Measurements from ENCODE around the gene SFRP5.

SFRP5 gene, protein sequence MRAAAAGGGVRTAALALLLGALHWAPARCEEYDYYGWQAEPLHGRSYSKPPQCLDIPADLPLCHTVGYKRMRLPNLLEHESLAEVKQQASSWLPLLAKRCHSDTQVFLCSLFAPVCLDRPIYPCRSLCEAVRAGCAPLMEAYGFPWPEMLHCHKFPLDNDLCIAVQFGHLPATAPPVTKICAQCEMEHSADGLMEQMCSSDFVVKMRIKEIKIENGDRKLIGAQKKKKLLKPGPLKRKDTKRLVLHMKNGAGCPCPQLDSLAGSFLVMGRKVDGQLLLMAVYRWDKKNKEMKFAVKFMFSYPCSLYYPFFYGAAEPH

DNA sequence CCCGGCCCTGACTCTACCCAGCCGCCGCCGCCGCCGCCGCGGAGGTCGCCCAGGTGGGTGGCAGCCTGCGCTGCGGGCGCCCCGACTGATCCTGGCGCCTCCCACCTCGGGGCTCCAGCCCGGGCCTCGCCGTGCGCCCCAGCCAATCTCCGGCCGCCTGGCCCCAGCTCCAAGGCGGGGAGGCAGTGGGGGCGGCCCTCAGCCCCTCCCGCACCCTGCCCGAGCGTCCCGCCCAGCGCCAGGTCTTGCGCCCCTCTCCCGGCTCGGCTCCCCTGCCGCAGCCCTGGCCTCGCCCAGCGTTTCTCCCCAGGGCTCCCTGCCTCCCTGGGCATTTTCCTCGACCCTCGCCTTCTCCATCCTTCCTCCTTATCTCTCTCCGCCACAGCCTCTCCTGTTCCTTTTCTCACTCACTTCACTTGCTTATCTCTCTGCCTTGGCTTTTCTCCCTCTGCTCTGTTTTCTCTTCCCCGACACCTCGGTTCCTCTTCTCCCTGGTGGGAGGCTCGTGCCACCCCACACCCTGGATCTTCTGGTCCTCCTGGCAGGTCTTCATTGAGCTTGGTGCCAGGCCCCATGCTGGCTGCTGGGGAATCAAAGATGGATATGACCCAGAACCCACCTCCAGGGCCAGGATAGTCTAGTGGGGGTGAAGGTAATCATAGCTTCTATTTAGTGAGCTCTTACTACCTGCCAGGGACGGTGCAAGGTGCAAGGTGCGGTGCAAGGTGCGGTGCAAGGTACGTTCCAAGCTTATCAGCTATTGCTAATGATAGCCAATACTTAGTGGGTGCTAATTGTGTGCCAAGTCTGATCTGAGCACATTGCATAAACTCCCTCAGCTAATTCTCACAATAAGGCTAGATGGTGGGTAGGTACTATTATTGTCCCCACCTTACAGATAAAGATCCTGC, at the start of gene SFRP5:
TSS of gene SFRP5 (minus strand) at position 87 of the 911 bp plus-strand sequence. CDS start 166 bp downstream, outside the sequence.
- no peak for DNase-seq

DNA sequence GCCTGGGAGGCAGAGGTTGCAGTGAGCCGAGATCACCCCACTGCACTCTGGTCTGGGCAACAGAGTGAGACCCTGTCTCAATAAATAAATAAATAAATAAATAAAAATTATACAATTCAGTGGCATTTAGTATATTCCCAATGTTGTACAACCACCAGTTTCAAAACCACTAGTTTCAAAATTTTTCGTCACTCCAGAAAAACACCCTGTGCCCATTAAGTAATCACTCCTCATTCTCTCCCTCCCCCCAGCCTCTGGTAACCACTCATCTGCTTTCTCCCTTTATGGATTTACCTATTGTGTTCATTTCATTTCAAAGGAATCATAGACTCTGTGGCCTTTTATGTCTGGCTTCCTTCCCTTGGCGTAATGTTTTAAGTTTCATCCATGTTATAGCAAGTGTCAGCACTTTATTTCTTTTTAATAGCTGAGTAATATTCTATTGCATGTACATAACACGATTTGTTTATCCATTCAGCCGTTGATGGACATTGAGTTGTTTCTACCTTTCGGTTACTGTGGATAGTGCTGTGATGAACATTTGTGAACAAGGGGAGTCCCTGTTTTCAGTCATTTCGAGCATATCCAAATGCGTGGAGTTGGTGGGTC, 48.4 kb upstream of the SFRP5 start:
- no peak for DNase-seq

DNA sequence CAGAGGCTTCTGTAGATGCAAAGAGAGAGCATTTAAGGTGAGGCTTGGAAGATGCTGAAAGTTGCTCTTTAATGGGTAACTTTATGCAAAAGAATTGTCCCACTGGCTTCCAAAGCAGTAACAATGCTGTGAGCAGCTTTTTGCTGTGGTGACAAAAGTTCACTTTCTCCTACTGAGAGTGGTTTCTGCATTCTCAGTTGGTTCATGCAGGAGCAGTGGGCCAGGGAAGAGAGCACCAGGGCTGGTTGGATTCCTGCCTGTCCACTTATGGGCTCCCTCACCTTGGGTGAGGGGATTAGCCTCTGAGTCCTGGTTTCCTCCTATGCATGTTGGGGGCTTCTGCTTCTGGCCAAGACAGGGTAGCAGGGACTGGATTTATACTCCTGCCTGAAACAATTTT, 46.8 kb upstream of the SFRP5 start:
- DNase-seq, result no peak

DNA sequence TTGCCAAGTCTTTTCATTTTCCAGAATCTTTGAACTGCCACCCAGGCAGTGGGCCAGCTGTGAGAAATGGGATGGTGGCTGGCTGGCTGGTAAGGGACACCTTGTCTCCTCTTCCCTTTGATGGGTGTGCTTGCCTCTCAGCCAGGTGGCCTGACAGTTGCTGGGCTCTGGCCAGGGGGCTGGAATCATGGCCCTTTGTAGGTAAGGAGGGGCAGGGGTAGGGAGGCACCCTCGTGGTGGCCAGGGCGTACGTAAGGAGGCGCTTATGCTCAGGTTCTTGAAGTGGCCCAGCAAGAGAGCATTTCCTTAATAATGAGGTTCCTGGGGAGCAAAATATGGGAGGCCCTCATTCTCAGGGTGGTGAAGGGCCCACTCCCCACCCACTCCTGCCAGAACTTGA, 44.8 kb upstream of the SFRP5 start:
- DNase-seq, result no peak

DNA sequence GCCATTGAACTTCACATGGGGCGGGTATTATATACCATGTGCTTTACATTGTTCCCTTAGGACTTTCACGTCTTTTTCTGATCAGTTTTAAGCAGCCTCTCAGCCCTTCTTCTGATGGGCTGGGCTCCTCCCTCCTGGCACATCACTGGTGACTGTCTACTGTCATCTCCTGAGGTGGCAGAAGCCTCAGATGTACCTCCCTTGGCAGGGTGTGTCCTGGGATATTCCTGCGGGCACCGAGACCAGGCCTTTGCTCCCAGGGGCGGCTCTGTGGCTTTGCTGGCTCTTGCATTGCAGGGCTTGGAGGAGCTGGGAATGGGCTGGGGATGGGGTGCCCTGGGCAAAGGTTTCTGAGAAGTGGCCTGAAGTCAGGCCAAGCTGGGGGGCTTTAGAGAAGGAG, 43.2 kb upstream of the SFRP5 start:
- DNase-seq, result no peak

DNA sequence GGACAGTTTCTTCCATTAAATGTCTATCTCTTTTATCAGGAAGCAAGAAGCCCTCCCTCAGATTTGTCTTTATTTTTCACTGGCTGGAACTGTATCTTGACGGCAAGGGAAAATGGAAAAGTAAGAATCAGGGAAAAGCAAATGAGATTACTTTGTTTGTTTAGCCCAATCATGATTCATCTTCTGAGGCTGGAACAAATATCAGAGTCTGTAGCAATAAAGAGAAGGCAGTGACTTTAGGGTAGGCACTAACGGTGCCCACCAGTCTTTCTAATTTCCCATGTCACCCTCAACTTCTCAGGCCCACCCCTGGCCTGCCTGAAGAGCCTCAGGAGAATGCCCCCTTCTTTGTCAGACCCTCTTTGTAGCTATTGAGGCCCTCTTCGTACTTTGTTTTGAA, 41.5 kb upstream of the SFRP5 start:
- no peak for DNase-seq

DNA sequence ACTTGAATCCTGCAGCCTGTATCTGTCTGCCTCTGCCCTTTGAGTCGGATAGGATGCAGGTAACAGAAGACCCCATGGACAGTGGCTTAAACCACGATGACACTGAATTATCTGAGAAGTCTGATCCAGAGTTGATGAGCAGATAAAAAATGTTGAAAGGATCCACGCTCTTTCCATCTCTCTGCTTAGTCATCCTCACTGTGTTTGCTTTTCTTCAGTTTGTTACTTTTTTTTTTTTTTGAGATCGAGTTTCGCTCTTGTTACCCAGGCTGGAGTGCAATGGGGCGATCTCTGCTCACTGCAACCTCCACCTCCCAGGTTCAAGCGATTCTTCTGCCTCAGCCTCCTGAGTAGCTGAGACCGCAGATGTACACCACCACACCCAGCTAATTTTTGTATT, 40.9 kb upstream of the SFRP5 start:
- no peak for DNase-seq

DNA sequence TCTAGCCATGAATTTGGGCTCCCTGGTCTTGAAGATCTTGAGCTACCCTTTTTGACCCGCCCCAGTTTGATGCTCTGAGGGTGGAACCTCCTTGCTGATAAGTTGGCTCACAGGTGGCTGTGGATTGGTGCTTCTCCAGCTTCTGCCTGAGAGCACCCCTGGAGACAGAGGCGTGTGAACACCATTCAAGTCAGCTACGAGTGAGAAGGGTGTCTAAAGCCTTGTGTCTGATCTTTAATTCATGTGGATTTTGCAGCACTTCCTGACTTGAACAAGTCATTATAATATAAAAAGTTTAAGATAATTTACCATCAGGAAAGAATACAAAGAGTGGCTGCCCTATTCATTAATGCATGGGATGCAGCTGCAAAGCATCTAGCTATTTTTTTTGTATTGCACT, 40.2 kb upstream of the SFRP5 start:
- DNase-seq, result no peak

DNA sequence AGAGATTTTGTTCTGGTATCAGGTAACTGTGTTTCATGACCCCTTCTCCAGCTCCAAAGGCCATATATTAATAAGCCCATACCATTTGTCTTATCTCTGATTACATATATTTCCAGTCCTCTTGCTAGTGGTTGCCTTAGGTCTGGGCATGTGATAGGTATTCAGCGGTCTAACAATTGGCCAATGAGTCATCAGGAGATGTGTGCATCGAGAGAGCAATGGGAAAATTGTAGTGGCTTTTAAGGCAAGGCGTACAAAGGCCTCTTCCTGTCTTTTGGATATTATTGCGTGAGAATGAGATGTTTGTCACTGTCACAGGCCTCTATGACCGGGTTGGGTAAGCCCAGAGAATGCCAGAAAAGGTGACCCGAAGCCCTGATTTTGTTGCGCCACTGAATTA, 38.6 kb upstream of the SFRP5 start:
- DNase-seq, result no peak

DNA sequence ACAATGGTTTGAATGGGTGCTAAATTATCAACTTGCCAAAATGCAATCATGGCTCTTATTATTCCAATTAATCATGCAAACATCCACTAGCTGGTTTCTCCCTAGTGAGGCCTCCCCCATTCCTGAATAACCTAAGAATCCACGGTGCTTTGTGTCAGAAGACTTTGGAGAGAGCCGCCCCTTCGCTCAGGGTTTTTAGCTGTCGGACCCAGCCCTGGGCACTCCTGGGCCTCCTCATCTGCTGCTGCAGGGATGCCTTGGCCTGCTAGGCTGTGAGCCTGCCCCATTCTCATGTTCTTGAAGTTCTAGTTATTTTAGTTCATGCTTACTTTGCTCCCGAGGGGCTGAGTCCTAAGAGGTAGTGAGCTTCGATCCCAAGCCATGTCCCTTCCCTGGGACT, 34.1 kb upstream of the SFRP5 start:
- no peak for DNase-seq

DNA sequence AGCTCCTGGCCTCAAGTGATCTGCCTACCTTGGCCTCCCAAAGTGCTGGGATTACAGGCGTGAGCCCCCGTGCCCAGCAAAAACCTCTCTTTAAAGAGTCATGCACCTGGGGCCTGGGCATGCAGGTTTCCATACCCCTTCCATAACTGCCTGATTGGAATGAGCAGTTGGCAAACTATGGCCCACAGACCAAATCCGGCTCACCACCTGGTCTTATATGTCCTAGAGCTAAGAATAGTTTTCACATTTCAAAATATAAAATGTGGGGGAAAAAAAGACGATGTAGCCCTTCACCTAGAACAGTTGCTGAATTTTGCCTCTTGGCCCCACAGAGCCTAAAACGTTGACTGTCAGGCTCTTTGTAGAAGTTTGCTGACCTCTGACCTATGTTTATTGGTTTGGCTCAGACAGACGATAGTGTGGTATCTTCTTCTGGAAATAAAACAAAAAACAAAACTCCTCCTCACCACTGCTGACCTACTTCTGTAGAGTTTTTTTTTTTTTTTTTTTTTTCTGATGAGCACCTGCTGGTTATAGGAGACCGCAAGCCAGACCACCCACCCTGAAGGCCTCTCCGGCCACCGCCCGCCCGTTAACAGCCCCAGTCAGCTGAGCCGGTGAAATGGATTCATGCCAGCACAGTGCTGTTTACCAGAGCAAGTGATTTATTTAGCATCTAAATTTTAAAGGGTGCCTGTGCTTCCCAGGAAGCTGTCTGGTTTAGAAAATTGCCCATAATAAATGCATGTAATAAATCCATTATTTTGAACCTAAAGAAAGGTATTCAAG, 33.5 kb upstream of the SFRP5 start:
- DNase-seq, result no peak

DNA sequence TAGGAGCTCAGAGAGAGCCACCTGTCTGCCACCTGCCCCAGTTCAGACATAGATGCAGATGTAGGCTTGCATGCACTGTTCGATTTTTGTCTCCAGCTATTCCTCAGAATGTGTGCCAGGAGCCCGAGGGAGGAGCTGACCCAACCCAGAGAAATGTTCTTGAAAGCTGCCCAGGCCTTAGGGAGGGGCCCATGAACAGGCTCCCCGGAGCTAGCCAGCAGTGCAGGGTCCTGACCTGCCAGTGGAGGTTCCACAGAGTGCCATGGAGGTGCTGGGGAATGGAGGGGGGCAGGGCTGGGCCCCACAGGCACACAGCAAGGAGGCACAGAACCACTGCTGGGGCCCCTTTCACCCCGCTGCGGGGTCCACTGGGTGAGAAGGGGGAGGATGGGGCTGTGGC, 29.6 kb upstream of the SFRP5 start:
- no peak for DNase-seq

DNA sequence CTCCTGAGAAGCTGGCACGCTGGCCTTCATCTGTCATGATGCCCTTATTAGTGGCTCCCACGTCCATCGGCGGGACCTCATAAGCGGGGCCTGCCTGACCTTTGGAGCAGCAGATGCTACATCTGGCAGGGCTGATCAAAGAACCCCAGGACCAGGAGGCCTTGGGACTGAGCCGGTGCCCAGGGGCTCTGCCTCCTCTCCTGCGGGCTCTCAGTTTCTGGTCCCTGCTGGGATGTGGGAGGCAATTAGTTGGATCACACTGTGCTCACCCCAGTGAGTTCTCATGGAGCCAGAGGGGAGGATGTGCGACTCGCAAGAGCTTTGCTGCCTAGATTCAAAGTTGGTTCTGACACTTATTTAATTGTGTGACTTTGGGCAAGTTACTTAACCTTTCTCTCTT, 28.7 kb upstream of the SFRP5 start:
- DNase-seq, result no peak

DNA sequence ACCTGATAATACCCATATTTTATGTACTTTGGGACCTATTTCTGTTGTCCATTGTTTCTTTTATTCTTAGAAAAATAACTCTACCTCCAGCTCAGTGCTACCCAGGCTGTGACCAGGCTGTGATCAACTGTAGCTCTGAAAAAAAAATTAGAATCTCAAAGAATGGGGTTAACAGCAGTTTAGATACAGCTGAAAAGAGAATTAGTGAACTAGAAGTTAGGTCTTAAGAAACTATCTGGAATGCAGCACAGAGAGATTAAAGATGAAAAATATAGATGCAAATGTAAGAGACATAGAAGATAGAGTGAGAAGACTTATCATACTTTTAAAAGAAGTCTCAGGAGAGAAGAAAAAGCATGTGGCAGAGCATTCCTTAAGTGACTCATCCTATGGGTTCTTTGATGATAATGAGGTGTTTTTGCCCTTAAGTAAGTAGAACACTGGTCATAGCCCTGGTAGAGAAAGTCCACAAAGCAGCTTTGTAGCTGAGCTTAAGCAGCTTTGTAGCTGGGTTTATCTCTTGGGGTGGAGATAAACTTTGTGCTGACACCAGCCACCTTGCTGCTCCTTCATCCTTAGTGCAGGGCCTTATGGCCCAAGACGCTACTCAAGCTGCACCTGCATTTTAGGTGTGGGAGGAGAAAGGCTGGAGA, 27.3 kb upstream of the SFRP5 start:
- no peak for DNase-seq

DNA sequence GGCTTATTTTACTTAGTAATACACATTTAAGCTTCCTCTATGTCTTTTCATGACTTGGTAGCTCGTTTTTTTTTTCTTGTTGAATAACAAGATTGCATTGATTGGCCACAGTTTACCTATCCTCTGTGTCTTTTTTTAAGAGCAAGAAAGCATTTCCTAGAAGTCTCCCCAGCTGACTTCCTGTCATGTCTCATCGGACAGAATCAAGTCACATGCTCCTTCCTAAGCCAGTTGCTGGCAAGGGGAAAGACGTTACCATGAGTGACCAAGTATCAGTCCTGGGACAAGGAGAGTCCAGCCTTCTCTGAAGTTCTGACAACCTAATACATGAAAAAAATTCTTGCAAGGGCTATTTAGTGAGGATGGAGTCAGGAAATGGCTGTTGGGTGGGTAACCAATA, 24.9 kb upstream of the SFRP5 start:
- DNase-seq, result no peak

DNA sequence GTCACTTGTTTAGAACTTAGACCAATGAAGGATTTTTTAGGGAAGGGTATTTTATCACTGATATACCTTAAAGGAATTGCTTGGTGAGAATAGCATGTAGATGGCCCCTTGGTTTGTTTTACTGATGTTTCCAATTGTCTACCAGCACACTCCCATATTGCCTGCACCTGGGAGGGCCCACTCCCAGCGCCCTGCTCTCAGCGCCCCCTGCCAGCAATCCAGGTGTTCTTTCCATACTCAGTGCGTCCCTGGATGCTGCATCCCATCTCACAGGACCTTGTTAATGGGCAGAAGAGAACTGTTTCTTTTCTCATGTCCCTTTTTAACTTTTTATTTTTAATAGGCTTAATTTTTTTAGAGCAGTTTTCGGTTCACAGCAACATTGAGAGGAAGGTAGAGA, 24.1 kb upstream of the SFRP5 start:
- no peak for DNase-seq

DNA sequence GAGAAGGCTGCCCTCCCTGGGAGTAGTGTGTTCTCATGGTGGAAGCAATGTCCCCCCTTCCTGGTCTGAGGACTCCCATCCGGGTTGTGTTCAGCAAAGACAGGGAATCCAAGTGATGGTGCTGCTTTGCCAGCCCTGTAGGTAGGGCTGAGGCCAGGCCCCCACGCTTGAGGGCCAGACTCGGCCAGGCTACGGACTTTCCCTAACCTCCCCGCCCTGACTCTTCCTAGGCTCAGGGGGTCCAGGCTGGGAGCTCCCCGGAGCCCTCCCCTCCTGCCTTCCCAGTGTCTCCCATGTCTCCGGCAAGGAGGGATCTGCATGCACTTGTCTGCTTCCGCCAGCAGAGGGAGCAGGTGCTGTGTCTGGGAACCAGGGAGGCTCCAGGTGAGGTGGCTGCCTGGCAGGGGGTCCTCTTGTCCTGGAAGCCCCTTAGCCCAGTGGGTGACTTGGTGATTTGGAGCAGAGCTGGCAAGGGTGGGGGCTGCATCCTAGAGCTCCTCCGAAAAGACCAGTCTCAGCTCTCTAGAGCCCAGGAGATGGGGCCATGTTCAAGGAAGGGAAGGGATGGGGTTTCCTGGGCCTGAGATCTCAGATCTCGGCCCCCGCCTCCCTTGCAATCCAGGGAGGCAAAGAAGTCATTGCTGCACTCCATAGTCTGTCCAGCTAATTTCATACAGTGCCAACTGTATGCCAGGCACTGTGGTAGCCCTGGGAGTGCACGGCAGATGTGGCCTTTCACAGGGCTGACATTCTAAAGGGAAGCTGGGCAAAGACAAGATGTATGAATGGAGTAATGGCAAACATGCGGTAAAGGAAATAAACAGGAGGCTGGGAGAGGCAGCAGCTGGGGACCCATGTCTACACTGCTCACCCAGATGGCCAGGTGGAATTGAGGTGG, 20.3 kb upstream of the SFRP5 start:
- DNase-seq, result peak; percentile 25 to 63 (median 38)

DNA sequence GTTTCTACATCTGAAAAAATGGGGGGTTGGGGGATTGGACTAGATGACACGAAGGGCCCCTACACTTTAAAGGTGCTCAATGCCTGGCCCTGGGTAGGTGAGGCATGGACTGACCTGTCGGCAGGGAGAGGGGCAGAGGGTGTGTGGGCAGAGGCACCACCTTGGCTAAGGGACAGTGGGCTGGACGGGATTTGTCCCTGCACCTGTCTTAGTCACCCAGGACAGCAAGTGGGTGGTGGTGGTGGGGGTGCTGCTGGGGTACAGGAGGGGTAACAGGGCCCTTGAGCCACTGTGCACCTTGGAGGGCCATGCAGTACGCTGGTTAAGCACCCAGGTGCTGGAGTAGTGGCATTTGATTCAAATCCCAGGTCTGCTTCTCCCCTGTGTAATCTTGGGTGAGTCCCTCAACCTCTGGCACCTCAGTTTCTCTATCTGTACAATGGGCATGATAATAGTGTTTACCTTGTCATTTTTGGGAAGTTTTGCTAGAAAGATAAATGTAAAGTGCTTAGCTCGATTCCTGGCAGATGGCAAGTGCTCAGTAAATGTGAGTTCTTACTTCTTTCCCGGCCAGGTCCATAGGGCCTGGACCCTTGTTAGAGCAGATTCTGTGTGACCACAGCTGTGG, 18.1 kb upstream of the SFRP5 start:
- no peak for DNase-seq

DNA sequence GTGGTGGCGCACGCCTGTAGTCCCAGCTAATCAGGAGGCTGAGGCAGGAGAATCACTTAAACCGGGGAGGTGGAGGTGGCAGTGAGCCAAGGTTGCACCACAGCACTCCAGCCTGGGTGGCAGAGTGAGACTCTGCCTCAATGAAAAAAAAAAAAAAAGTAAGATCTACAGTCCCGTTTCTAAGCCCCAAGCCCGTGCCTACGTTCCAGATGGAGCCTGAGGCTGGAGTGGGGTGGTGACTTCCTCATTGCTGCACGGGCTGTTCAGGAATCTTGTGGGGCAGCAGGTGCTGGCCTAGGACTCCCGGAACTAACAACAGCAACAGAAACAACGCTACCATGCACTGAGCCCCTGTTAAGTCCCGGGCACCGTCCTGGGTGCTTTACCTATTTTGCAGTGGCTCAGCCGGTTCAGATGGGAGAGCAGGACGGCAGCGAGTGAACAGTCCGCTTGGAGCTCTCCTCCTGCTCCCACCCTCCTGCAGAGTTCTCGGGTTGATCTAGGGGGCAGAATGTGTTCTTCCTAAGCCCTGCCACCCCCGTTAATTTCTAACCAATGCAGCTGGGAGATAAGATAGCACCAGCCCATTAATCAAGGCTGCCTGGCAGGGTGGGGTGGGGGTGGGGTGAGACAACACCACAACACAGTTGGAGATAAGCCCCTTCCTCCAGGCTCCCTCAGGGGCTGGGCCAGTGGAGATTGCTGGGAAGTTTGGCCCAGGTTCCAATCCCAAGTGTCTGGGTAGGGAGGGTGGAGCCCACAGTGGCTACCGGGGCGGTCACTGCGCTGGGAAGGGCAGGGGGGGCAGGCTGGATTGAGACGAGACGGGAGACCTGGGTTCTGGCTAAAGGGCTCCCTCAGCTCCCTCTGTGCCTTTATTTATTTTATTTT, 17.0 kb upstream of the SFRP5 start:
- DNase-seq, result no peak

DNA sequence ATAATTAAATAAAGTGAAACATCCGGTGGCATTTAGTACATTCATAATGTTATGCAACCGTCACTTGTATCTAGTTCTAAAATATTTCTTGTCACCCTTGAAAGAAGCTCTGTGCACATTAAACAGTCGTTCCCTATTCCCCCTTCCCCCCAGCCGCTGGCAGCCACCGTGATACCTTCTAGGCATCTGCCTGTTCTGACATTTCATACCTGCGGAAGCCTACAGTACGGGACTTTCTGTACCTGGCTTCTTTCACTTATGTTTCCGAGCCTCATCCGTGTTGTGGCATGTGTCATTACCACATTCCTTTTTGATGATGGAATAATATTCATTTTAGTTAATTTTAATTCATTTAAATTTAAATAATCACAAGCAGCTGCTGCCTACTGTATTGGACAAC, 13.9 kb upstream of the SFRP5 start:
- no peak for DNase-seq

Data from activated naive CD4-positive, alpha-beta T cell (primary cell).